ENCODE measurements around the gene FOXI1. TPM values are rescaled to one million over a fixed set of nuclear protein-coding genes. Genes with fewer than 3 reads are reported as not detected.

Gene FOXI1
- total and polyA plus RNA-seq, 2 donors from 2014 or later, result 5.1 to 48.5 TPM

DNA sequence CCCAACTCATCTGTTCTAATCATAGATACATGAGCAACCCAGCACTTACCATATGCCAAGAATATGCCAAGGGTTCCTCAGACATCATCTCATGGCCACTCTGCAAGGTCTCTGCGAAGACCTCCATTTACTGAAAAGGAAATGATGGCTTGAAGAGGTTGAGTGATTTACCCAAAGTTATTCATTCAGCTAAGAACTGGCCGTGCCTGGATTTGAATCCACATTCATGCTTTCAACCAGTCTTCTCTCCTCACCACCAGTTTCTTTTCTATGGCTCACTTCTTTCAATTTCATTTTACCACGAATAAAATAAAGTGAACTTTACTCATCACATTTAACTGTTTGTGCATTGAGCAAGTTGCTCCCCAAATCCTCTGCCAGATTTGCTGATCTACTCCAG is 27.2 kb upstream of the FOXI1 start:
- FAIRE-seq, result no peak
- H3K4me1 ChIP-seq (ENCODE audit: control insufficient read depth in 2 of 3, insufficient read depth in 2 of 3, low read depth in 1 of 3, low read length in 3 of 3), result no peaks in the 10 kb centered on the region

GRCh38 chr5:170078931-170079330 is 26.8 kb upstream of the FOXI1 start:
- intact Hi-C loops (cut with DNase I), result no loop called here
- FAIRE-seq, result no peak
- Histone ChIP-seq H3K36me3 (ENCODE audit: control insufficient read depth in 2 of 3, insufficient read depth in 3 of 3, low read length in 3 of 3) (no peaks in the 10 kb centered on the region), H3K9me3 (ENCODE audit: control insufficient read depth in 2 of 3, insufficient read depth in 1 of 3, low read length in 3 of 3) (no peaks in the 10 kb centered on the region), H3K4me3 (ENCODE audit: low read length in 3 of 3) (no peak overlapping the region), H3K4me1 (ENCODE audit: control insufficient read depth in 2 of 3, insufficient read depth in 2 of 3, low read depth in 1 of 3, low read length in 3 of 3) (no peaks in the 10 kb centered on the region), H3K27ac (ENCODE audit: low read depth in 2 of 2, low read length in 2 of 2) (no peak overlapping the region), H3K27me3 (ENCODE audit: control insufficient read depth, insufficient read depth, low read length) (no peaks in the 10 kb centered on the region), H3K9ac (ENCODE audit: low read length in 3 of 3) (no peak overlapping the region)
- TF ChIP-seq, protein P1, sequence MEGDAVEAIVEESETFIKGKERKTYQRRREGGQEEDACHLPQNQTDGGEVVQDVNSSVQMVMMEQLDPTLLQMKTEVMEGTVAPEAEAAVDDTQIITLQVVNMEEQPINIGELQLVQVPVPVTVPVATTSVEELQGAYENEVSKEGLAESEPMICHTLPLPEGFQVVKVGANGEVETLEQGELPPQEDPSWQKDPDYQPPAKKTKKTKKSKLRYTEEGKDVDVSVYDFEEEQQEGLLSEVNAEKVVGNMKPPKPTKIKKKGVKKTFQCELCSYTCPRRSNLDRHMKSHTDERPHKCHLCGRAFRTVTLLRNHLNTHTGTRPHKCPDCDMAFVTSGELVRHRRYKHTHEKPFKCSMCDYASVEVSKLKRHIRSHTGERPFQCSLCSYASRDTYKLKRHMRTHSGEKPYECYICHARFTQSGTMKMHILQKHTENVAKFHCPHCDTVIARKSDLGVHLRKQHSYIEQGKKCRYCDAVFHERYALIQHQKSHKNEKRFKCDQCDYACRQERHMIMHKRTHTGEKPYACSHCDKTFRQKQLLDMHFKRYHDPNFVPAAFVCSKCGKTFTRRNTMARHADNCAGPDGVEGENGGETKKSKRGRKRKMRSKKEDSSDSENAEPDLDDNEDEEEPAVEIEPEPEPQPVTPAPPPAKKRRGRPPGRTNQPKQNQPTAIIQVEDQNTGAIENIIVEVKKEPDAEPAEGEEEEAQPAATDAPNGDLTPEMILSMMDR (IDR thresholded peaks at IDR 0.05; ENCODE audit: borderline replicate concordance, extremely low read depth, insufficient read depth), result no peak
- peak in 1 of 5 donors; percentile 2 for DNase-seq

More for the DNA sequence above, 27.2 kb upstream of the FOXI1 start:
- Histone ChIP-seq H3K9me3 (ENCODE audit: control insufficient read depth in 2 of 3, insufficient read depth in 1 of 3, low read length in 3 of 3) (no peaks in the 10 kb centered on the region), H3K27ac (ENCODE audit: low read depth in 2 of 2, low read length in 2 of 2) (no peak overlapping the region), H3K9ac (ENCODE audit: low read length in 3 of 3) (no peak overlapping the region), H3K36me3 (ENCODE audit: control insufficient read depth in 2 of 3, insufficient read depth in 3 of 3, low read length in 3 of 3) (no peaks in the 10 kb centered on the region), H3K4me3 (ENCODE audit: low read length in 3 of 3) (no peak overlapping the region), H3K27me3 (ENCODE audit: control insufficient read depth, insufficient read depth, low read length) (no peaks in the 10 kb centered on the region)
- intact Hi-C loops (cut with DNase I), result no loop called here
- TF ChIP-seq, protein P1 (IDR thresholded peaks at IDR 0.05; ENCODE audit: borderline replicate concordance, extremely low read depth, insufficient read depth), result no peak
- DNase-seq, result no peak

GRCh38 chr5:170080217-170080616 is 25.5 kb upstream of the FOXI1 start:
- no peaks in the 10 kb centered on the region for H3K9me3 ChIP-seq (ENCODE audit: control insufficient read depth in 2 of 3, insufficient read depth in 1 of 3, low read length in 3 of 3)
- TF ChIP-seq, protein P1 (IDR thresholded peaks at IDR 0.05; ENCODE audit: borderline replicate concordance, extremely low read depth, insufficient read depth), result no peak
- no peak overlapping the region for H3K4me3 ChIP-seq (ENCODE audit: low read length in 3 of 3)
- H3K27ac ChIP-seq (ENCODE audit: low read depth in 2 of 2, low read length in 2 of 2), result no peak overlapping the region
- no peak for FAIRE-seq
- no peaks in the 10 kb centered on the region for H3K4me1 ChIP-seq (ENCODE audit: control insufficient read depth in 2 of 3, insufficient read depth in 2 of 3, low read depth in 1 of 3, low read length in 3 of 3)
- intact Hi-C loops (cut with DNase I), result no loop called here
- H3K9ac ChIP-seq (ENCODE audit: low read length in 3 of 3), result no peak overlapping the region
- no peaks in the 10 kb centered on the region for H3K27me3 ChIP-seq (ENCODE audit: control insufficient read depth, insufficient read depth, low read length)
- H3K36me3 ChIP-seq (ENCODE audit: control insufficient read depth in 2 of 3, insufficient read depth in 3 of 3, low read length in 3 of 3), result no peaks in the 10 kb centered on the region
- DNase-seq, result peak in 1 of 5 donors; percentile 5
